ENCODE data around the gene DLG2. TPM values are rescaled to one million over a fixed set of nuclear protein-coding genes. Genes with fewer than 3 reads are reported as not detected.
"Not testable (repeated sequence)": the region's sequence is repeated elsewhere in the genome, so short reads cannot be mapped to it uniquely, and the experiment has no call there.

The DLG2 gene
- total RNA-seq, 4 donors from 2014 or later, result 2.9 to 30.2 (median 22.6) TPM

DNA sequence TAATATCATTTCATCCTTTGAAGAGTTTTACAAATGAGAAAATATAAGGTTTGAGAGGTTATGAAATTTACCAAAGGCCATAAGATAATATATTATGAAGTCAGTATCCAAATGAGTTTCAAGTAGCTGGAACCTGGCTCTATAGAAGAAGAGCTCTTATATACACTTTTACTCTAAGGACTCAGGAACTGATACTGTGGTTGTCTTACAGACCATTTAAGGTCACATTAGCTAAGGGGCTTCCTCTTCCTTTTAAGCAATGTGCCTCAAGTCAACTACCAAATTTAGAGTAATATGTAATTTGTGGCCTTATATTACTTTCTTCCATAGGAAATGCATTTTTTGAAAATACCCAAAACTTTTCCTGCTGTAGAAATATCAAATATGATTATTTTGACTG lies 369.3 kb downstream of the DLG2 start:
- no peak for DNase-seq
- Histone ChIP-seq H3K27ac (no peak overlapping the region), H3K9me3 (no peaks in the 10 kb centered on the region), H3K4me3 (no peak overlapping the region), H3K27me3 (no peaks in the 10 kb centered on the region), H3K4me1 (no peaks in the 10 kb centered on the region), H3K36me3 (no peaks in the 10 kb centered on the region)
- TF ChIP-seq POLR2A (IDR thresholded peaks at IDR 0.05), result no peak
- TF ChIP-seq, protein P1, sequence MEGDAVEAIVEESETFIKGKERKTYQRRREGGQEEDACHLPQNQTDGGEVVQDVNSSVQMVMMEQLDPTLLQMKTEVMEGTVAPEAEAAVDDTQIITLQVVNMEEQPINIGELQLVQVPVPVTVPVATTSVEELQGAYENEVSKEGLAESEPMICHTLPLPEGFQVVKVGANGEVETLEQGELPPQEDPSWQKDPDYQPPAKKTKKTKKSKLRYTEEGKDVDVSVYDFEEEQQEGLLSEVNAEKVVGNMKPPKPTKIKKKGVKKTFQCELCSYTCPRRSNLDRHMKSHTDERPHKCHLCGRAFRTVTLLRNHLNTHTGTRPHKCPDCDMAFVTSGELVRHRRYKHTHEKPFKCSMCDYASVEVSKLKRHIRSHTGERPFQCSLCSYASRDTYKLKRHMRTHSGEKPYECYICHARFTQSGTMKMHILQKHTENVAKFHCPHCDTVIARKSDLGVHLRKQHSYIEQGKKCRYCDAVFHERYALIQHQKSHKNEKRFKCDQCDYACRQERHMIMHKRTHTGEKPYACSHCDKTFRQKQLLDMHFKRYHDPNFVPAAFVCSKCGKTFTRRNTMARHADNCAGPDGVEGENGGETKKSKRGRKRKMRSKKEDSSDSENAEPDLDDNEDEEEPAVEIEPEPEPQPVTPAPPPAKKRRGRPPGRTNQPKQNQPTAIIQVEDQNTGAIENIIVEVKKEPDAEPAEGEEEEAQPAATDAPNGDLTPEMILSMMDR (IDR thresholded peaks at IDR 0.05), result no peak
- intact Hi-C loops (cut with DNase I; ENCODE audit: low total_unique reads), result no loop called here

DNA sequence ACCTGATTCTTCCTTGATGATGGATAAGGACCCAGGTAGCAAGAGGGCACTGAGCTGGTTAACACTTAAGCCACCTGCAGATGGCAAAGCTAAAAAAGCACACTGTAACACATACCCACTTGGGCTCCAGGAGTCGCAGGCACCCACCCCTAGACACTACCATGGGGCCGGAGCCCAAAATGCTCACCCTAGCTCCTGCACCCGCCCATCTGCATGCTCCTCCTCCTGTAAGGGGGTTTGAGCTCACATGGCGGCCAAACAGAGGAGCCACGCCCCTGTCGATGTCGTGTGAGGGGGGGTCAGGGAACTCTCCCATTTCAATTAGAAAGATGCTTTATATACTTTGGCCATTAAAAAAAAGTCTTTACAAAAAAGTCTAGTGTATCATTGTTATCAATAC lies 370.7 kb downstream of the DLG2 start:
- H3K9me3 ChIP-seq, result no peaks in the 10 kb centered on the region
- H3K27me3 ChIP-seq, result no peaks in the 10 kb centered on the region
- no peaks in the 10 kb centered on the region for H3K36me3 ChIP-seq
- DNase-seq, result no peak
- TF ChIP-seq, protein P1 (IDR thresholded peaks at IDR 0.05), result no peak
- TF ChIP-seq POLR2A (IDR thresholded peaks at IDR 0.05), result no peak
- intact Hi-C loops (cut with DNase I; ENCODE audit: low total_unique reads), result no loop called here
- H3K27ac ChIP-seq, result no peak overlapping the region
- H3K4me3 ChIP-seq, result no peak overlapping the region
- H3K4me1 ChIP-seq, result no peaks in the 10 kb centered on the region

DNA sequence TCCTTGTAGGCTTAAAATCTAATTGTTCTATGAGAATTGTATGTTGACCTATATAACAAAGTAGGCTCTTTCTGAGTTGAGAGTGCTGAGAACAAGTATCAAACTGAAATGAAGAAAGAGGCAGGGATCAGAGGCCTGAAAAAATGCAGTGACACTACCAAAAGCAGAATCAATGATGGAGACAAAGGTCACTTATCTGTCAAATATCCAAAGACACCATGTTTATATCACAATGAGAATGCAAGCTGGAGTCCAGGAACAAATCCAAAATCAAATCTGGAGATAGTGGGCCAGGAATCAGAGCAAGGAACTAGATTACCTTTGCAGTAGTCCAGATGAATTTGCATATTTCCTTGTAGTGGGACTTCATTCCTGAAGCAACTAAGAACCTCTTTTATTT lies 377.7 kb downstream of the DLG2 start:
- no peak for DNase-seq
- TF ChIP-seq, protein P1 (IDR thresholded peaks at IDR 0.05), result no peak
- no peak for TF ChIP-seq POLR2A (IDR thresholded peaks at IDR 0.05)
- Histone ChIP-seq H3K4me1 (no peaks in the 10 kb centered on the region), H3K9me3 (no peaks in the 10 kb centered on the region), H3K27ac (no peak overlapping the region), H3K36me3 (no peaks in the 10 kb centered on the region), H3K4me3 (no peak overlapping the region), H3K27me3 (no peaks in the 10 kb centered on the region)
- intact Hi-C loops (cut with DNase I; ENCODE audit: low total_unique reads), result no loop called here

DNA sequence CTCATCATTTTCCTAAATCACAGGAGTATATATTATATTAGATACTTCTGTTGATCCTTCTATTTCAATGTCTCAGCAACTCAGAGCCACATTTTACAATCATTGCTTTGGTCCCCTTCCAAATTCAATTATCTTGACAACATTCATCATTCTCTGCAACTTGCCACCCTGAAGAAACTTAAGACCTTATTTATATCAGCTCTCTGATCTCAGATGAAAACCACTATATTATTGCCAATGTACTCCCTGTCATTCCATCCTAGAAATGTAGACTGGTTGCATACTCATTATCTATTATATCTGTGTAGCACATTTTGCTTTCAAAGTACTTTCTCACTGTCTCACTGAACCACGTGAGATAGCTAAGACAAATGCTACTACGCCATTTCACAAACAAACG lies 379.3 kb downstream of the DLG2 start:
- Histone ChIP-seq H3K27me3 (no peaks in the 10 kb centered on the region), H3K27ac (no peak overlapping the region), H3K9me3 (no peaks in the 10 kb centered on the region), H3K4me1 (no peaks in the 10 kb centered on the region), H3K4me3 (no peak overlapping the region), H3K36me3 (no peaks in the 10 kb centered on the region)
- TF ChIP-seq, protein P1 (IDR thresholded peaks at IDR 0.05), result no peak
- no peak for TF ChIP-seq POLR2A (IDR thresholded peaks at IDR 0.05)
- DNase-seq, result no peak
- intact Hi-C loops (cut with DNase I; ENCODE audit: low total_unique reads), result no loop called here

DNA sequence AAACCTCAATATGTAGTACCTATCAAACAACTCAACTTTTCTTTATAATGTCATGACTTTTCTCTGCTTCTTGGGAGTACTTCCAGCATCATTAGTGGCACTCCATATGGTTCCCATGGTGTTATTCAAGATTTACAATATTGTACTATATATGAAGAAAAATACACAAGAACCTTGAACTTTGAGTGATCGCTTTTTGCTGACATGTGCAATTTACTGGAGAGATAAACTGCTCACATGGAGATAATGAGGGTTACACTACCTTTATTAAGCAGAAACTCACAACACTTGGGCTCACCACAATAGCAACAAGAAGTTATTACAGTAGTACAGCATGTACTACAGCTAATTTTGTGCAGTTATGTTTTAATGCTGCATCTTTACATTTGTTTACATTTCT lies 388.2 kb downstream of the DLG2 start:
- intact Hi-C loops (cut with DNase I; ENCODE audit: low total_unique reads), result no loop called here

DNA sequence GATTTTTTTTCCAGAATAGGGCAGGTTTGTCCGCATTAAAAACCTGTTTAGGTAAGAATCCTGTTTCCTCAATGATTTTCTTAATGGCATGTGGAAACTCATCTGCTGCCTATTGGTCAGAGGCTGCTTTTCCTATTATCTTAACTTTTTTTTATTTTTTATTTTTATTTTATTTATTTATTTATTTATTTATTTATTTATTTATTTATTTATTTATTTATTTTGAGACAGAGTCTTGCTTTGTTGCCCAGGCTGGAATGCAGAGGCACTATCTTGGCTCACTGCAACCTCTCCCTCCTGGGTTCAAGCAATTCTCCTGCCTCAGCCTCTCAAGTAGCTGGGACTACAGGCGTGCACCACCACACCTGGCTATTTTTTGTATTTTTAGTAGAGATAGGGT lies 389.1 kb downstream of the DLG2 start:
- intact Hi-C loops (cut with DNase I; ENCODE audit: low total_unique reads); H3K4me1 ChIP-seq; H3K27ac ChIP-seq; H3K9me3 ChIP-seq; H3K27me3 ChIP-seq; H3K4me3 ChIP-seq; H3K36me3 ChIP-seq; DNase-seq: not testable (repeated sequence)

More for the DNA sequence above, 388.2 kb downstream of the DLG2 start:
- Histone ChIP-seq H3K27ac (no peak overlapping the region), H3K4me3 (no peak overlapping the region), H3K9me3 (no peaks in the 10 kb centered on the region), H3K4me1 (no peaks in the 10 kb centered on the region), H3K36me3 (no peaks in the 10 kb centered on the region), H3K27me3 (no peaks in the 10 kb centered on the region)
- no peak for TF ChIP-seq POLR2A (IDR thresholded peaks at IDR 0.05)
- TF ChIP-seq, protein P1 (IDR thresholded peaks at IDR 0.05), result no peak
- DNase-seq, result no peak

Measured in uterus (tissue), 4 donors.